ENCODE results near the gene ZNF286A. TPM values are rescaled to one million over a fixed set of nuclear protein-coding genes. Genes with fewer than 3 reads are reported as not detected.

The ZNF286A gene
- 53.0 and 55.5 TPM in 2 replicates for total RNA-seq (2014; rRNA removed; shearing (Covaris generic))

GRCh38 chr17:15699413-15699924, at the start of gene ZNF286A:
TSS of gene ZNF286A (plus strand) at chr17:15699752. CDS start at chr17:15700330, 578 bp downstream.

GRCh38 chr17:15683824-15684478, 15.6 kb upstream of the ZNF286A start, which contains the start of gene TRIM16:
TSS of gene TRIM16 (minus strand) at chr17:15684311. CDS start at chr17:15651609, 32,702 bp downstream.

DNA sequence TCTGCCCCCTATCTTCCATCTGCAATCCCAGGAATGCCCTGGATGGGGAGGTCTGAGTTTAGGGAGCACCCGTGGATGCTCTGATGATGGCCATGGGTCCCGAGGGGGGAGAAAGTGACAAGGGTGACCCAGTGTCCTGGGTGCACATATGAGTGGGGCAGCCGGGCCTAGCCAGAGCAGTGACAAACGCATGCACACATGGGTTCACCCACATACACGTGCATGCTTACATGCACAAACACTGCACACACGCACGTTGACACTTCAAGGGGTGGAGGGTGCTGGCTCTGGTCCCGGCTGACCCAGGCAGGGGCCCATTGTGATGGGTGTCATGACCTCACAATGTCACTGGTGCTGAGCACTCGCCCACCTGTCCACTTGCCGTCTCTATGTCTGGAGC, 32.3 kb downstream of the ZNF286A start, which contains the start of gene TBC1D26:
TSS of gene TBC1D26 (plus strand) at position 384 of the 400 bp plus-strand sequence. CDS start 3,066 bp downstream, outside the sequence.

Small RNA genes lying within 50 kb of the gene (small RNA-seq; reads per million reads assigned to genes)
- gene ZNF29P: not detected

Other genes with a start within 250 kb of the ZNF286A start
- 0.72 and 1.4 TPM in 2 replicates for gene CDRT4, start 232.1 kb upstream of the ZNF286A start, total RNA-seq (2014; rRNA removed; shearing (Covaris generic))
- gene TVP23C, start 136.3 kb upstream of the ZNF286A start, total RNA-seq (2014; rRNA removed; shearing (Covaris generic)): 17.6 and 37.9 TPM in 2 replicates
- 0.30 and 2.2 TPM in 2 replicates for gene FBXW10B, start 80.0 kb upstream of the ZNF286A start, total RNA-seq (2014; rRNA removed; shearing (Covaris generic))
- 33.6 and 36.8 TPM in 2 replicates for gene TRIM16, start 15.4 kb upstream of the ZNF286A start, total RNA-seq (2014; rRNA removed; shearing (Covaris generic))
- gene TBC1D26, start 32.5 kb downstream of the ZNF286A start, total RNA-seq (2014; rRNA removed; shearing (Covaris generic)): not detected in 2 replicates
- gene ADORA2B, start 245.4 kb downstream of the ZNF286A start, total RNA-seq (2014; rRNA removed; shearing (Covaris generic)): 42.8 and 49.8 TPM in 2 replicates

Data from A375 (cell line).